AG09319 (cell line): ENCODE measurements around the gene EMX2.

Experiments used
- DNase-seq: peaks from one replicate; pipeline ENCODE4 v3.0.0-alpha.2; 2010; ENCODE audit warnings: low read depth; ENCODE audit errors: extremely low read depth
- TF ChIP-seq, protein P1 (sequence below): IDR thresholded peaks from 2 replicates; pipeline ENCODE4 v1.5.1; 2011; ENCODE audit warnings: low read depth, mild to moderate bottlenecking, inconsistent platforms, low read length, moderate library complexity

Gene EMX2

GRCh38 chr10:117555863-117556262 lies 13.3 kb downstream of the EMX2 start:
- TF ChIP-seq, protein P1, sequence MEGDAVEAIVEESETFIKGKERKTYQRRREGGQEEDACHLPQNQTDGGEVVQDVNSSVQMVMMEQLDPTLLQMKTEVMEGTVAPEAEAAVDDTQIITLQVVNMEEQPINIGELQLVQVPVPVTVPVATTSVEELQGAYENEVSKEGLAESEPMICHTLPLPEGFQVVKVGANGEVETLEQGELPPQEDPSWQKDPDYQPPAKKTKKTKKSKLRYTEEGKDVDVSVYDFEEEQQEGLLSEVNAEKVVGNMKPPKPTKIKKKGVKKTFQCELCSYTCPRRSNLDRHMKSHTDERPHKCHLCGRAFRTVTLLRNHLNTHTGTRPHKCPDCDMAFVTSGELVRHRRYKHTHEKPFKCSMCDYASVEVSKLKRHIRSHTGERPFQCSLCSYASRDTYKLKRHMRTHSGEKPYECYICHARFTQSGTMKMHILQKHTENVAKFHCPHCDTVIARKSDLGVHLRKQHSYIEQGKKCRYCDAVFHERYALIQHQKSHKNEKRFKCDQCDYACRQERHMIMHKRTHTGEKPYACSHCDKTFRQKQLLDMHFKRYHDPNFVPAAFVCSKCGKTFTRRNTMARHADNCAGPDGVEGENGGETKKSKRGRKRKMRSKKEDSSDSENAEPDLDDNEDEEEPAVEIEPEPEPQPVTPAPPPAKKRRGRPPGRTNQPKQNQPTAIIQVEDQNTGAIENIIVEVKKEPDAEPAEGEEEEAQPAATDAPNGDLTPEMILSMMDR = no peak
- no peak for DNase-seq

DNA sequence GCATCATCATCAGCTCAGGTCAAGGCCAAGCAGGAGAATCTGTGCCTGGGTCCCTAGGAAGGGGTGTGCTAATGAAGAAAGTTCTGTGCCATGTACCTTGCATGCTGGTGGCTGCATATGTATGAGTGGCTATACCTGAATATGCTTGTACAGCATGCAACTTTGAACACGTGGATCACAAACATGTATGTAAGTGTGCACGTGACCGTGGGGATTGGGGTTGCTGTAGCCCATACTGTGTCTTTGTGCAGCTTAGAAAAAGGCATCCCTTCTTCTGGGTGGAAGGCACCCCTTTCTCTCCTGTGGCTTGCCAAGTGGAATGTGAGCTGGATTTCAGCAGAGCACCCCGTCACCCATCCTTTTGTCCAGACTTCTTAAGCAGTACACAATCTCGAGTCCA lies 13.8 kb downstream of the EMX2 start:
- no peak for DNase-seq
- TF ChIP-seq, protein P1 = no peak

DNA sequence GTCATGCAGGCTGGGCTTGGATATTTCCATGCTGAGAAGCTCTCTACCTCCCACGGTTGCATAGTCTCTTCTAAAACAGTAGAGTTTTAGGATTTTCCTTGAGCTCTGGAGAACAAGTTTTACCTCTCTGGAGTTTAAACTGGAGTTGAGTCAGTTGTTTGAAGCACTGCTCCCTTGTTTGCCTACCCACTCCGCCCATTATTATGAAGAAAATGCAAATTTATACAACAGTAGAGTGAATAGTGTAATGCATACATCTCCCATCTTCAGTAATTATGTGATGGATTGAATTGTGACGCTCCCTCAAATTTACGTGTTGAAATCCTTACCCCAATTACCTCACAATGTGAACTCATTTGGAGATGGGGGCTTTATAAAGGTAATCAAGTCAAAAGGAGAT lies 17.2 kb downstream of the EMX2 start:
- no peak for DNase-seq
- TF ChIP-seq, protein P1 = no peak

GRCh38 chr10:117560942-117561341 lies 18.4 kb downstream of the EMX2 start:
- no peak for DNase-seq
- TF ChIP-seq, protein P1 = no peak

GRCh38 chr10:117562220-117562619 lies 19.7 kb downstream of the EMX2 start:
- no peak for DNase-seq

DNA sequence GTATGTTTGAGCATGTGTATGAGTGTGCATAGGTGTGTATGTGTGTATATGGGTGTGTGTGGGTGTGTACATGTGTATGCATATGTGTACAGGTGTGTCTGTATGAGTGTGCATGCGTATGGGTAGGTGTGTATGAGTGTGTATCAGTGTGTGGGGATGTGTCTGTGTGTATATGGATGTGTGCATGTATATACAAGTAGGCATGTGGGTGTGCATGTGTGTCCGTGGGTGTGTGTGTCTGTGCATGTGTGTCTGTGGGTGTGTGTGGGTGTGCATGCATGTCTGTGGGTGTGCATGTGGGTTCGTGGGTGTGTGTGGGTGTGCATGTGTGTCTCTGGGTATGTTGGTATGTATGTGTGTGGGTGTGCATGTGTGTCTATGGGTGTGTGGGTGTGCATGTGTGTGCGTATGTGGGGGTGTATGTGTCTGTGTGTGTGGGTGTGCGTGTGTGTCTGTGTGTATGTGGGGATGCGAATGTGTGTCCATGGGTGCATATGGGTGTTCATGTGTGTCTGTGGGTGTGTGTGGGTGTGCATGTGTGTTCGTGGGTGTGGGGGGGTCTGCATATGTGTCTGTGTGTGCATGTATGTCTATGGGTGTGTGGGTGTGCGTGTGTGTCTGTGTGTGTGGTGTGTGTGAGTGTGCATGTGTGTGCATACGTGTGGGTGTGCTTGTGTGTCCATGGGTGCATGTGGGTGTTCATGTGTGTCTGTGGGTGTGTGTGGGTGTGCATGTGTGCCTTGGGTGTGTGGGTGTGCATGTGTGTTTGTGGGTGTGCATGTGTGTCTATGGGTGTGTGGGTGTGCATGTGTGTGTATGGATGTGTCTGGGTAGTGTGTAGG lies 20.6 kb downstream of the EMX2 start:
- TF ChIP-seq, protein P1 = no peak
- no peak for DNase-seq

More at GRCh38 chr10:117562220-117562619, 19.7 kb downstream of the EMX2 start:
- TF ChIP-seq, protein P1 = no peak

DNA sequence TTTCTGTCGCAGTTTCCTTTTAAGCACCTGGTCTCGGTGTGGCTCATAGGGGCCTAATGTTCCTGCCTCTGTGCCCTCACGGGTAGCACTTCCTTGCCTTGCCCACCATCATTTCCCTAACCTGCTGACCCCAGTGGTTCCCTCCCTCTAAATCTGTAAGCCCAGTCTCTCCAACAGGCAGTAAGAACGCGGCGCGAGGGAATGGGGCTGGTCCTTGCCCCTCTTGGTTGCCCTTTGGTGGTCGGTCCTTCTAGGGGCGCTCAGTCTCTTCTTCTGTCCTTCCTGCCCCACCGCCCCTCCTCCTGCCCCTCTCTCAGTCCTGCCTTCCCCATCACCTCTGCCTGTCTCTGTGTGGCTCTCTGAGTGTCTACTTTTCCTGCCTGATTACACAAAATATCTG lies 21.2 kb downstream of the EMX2 start:
- no peak for DNase-seq
- TF ChIP-seq, protein P1 = no peak
